Prostate gland (tissue), 2 donors: ENCODE measurements around the gene KCNJ6. TPM values are rescaled to one million over a fixed set of nuclear protein-coding genes. Genes with fewer than 3 reads are reported as not detected.

Experiments used
- DNase-seq: peaks from one replicate; pipeline ENCODE4 v3.0.0-alpha.2; 2019; ENCODE audit warnings: low spot score
- H3K27ac ChIP-seq, 2 donors: fragments of 200-600 bp; sonication (generic); 2 replicates each; pipeline ENCODE4 v1.5.1; 2017 to 2019
- H3K27me3 ChIP-seq: fragments of 200-600 bp; sonication (generic); replicated peaks from 2 replicates; pipeline ENCODE4 v1.5.1; 2019; ENCODE audit not compliant: insufficient read depth
- H3K36me3 ChIP-seq, 2 donors: fragments of 200-600 bp; sonication (generic); 1 replicate in 1 of 2; 2 replicates in 1 of 2; pipeline versions ENCODE4 v1.5.1 to v1.8.1; 2017 to 2019
- H3K4me1 ChIP-seq: fragments of 200-600 bp; sonication (generic); replicated peaks from 2 replicates; pipeline ENCODE4 v1.5.1; 2019
- H3K4me3 ChIP-seq, 2 donors: fragments of 200-600 bp; sonication (generic); 2 replicates each; pipeline ENCODE4 v1.5.1; 2017 to 2019
- H3K9me3 ChIP-seq: fragments of 200-600 bp; sonication (generic); 2 replicates; pipeline ENCODE4 v1.5.1; 2017
- POLR2A ChIP-seq: fragments of 450-650 bp; IDR thresholded peaks from one replicate; pipeline ENCODE4 v1.6.1; 2016; ENCODE audit warnings: antibody characterized with exemption, mild to moderate bottlenecking
- POLR2AphosphoS5 ChIP-seq: sonication (generic); formaldehyde crosslinking; IDR thresholded peaks from one replicate; pipeline ENCODE4 v1.6.1; 2017; ENCODE audit warnings: antibody characterized with exemption
- WGBS: methylation state at CpG from one replicate; pipeline ENCODE4 v1.1.5; 2018; 5-methylcytosine and 5-hydroxymethylcytosine counted together
- intact Hi-C: fragments of 100-400 bp; cut with DNase I; formaldehyde crosslinking; loops from one replicate; pipeline ENCODE4 v1.14.2; 2022
- total RNA-seq, 2 donors: library from RNA; depleted of rRNA; stranded (reverse); fragments of >200 nt; gene quantifications; one replicate each; pipeline ENCODE4 v1.1.0, GENCODE V29; 2016
- TF ChIP-seq, protein P1 (sequence below), 4 experiments: fragments of 200-600 bp in 2 of 4; fragments of 450-650 bp in 2 of 4; sonication (generic) in 2 of 4; IDR thresholded peaks; 1 replicate in 3 of 4; 2 replicates in 1 of 4; pipeline ENCODE4 v1.5.1; 2016 to 2019; ENCODE audit warnings: antibody characterized with exemption in 4 of 4, mild to moderate bottlenecking in 2 of 4, moderate library complexity in 2 of 4

The KCNJ6 gene
- total RNA-seq, 2 donors from 2014 or later: 0.23 to 0.36 TPM

DNA sequence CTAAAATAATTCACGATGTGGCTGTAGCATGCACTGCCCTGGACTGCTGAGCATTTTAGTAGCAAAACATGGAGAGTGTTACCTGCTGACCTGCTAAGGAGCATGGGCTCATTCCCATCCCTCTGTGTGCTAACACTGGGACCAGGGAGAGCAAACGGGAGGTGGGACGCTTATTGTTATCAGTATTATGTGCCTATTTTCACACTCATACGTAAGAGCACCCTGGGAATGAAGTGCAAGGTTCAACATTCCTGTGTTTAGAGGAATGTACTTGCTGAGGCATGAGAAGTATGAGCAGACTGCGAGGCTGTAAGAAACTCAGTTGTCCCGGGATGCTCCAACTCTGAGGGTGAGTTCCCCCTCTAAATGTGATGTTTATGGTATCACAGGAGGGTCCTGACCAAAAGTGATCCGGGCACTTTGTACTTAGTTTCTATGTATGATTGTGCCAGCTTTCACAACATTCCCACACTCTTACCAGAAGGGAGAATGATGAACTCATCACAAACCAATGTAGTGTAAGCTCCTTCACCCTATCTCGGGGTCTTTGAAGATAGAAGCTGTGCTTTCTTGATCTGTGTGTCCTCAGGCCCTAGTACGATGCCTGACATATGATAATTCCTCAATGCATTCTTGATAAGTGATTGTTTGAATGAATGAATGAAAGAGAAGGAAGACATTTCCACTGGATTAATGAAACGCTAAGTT is 164.8 kb downstream of the KCNJ6 start:
- H3K36me3 ChIP-seq: no peaks in the 10 kb centered on the region
- 82% methylated on average over 10 of the region's 10 CpGs for WGBS
- no peaks in the 10 kb centered on the region for H3K4me1 ChIP-seq
- H3K27ac ChIP-seq: no peak overlapping the region
- H3K9me3 ChIP-seq: no peaks in the 10 kb centered on the region
- no peaks in the 10 kb centered on the region for H3K27me3 ChIP-seq
- TF ChIP-seq, protein P1, sequence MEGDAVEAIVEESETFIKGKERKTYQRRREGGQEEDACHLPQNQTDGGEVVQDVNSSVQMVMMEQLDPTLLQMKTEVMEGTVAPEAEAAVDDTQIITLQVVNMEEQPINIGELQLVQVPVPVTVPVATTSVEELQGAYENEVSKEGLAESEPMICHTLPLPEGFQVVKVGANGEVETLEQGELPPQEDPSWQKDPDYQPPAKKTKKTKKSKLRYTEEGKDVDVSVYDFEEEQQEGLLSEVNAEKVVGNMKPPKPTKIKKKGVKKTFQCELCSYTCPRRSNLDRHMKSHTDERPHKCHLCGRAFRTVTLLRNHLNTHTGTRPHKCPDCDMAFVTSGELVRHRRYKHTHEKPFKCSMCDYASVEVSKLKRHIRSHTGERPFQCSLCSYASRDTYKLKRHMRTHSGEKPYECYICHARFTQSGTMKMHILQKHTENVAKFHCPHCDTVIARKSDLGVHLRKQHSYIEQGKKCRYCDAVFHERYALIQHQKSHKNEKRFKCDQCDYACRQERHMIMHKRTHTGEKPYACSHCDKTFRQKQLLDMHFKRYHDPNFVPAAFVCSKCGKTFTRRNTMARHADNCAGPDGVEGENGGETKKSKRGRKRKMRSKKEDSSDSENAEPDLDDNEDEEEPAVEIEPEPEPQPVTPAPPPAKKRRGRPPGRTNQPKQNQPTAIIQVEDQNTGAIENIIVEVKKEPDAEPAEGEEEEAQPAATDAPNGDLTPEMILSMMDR (IDR thresholded peaks at IDR 0.05): no peak
- TF ChIP-seq POLR2AphosphoS5: no peak
- no peak for TF ChIP-seq POLR2A
- intact Hi-C loops: no loop called here
- no peak for DNase-seq
- H3K4me3 ChIP-seq: no peak overlapping the region

DNA sequence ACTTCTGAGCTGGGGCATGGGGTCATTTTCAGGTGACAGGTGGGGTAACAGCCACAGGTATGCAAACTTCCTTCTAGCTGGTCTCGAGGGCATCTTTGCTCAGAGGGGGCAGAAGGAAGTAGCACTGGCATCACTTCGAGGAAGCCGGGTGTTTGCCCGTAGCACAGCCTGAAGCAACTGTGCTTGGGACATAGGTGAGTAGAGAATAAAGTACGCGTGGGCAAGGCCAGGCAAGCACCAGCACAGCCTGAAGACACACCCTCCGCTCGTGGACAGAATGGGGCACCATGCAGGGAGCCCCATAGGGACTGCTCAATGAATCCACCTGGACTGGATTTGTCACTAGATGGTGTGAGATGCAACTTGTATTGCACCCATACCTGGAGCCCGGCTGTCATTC is 167.1 kb downstream of the KCNJ6 start:
- H3K9me3 ChIP-seq: no peaks in the 10 kb centered on the region
- H3K4me1 ChIP-seq: no peaks in the 10 kb centered on the region
- TF ChIP-seq, protein P1 (IDR thresholded peaks at IDR 0.05): no peak
- TF ChIP-seq POLR2AphosphoS5 (no peak), POLR2A (no peak)
- WGBS: 64% methylated on average over 9 of the region's 9 CpGs
- no peak overlapping the region for H3K27ac ChIP-seq
- H3K27me3 ChIP-seq: no peaks in the 10 kb centered on the region
- H3K36me3 ChIP-seq: no peaks in the 10 kb centered on the region
- no peak for DNase-seq
- no peak overlapping the region for H3K4me3 ChIP-seq
- intact Hi-C loops: no loop called here

DNA sequence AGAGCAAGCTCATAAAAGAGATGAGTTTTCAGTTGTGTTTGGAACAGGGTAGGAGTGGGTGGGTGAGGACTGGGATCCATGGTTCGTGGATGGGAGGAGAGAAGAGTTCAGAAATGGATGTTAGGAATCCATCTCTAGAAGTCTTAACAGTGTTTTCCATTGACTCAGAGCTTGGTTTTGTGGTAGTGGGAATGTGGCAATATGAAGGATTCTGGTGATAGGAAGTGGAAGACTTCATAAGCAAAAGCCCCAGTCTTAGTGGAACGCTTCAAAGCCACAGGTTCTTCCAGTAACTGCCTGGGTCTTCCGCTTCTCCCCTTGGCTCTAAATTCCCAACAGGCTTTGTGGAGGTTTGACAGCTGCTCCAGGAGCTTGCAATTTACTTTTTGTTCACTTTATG is 167.9 kb downstream of the KCNJ6 start:
- WGBS: 91% methylated on average over 3 of the region's 3 CpGs
- DNase-seq: no peak
- intact Hi-C loops: no loop called here
- Histone ChIP-seq H3K27me3 (no peaks in the 10 kb centered on the region), H3K36me3 (no peaks in the 10 kb centered on the region), H3K4me3 (no peak overlapping the region), H3K27ac (no peak overlapping the region), H3K4me1 (no peaks in the 10 kb centered on the region), H3K9me3 (no peaks in the 10 kb centered on the region)
- TF ChIP-seq POLR2AphosphoS5 (no peak), POLR2A (no peak)
- TF ChIP-seq, protein P1 (IDR thresholded peaks at IDR 0.05): no peak

DNA sequence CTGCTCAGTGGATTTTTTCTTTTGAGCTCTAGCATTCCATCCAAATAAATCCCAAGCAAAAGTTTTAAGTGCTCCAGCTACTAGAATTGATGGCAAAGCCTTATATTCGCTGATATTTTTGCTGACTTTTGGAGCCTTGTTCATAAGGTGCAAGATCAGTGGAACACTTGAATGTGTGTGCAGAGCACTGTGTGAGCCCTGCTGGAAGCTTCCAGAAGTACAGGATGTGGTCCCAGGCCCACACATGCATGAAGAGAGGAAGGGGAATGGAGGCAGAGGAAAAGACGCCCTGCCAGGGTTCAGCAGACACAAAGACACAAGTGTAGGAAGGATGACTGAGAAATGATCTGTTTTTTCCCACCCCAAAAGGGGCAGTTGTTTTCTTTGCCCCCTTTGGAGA is 169.4 kb downstream of the KCNJ6 start:
- DNase-seq: no peak
- TF ChIP-seq POLR2A: no peak
- Histone ChIP-seq H3K36me3 (no peaks in the 10 kb centered on the region), H3K4me1 (no peaks in the 10 kb centered on the region), H3K4me3 (no peak overlapping the region), H3K27me3 (no peaks in the 10 kb centered on the region), H3K27ac (no peak overlapping the region), H3K9me3 (no peaks in the 10 kb centered on the region)
- WGBS: 84% methylated on average over 2 of the region's 2 CpGs
- intact Hi-C loops: no loop called here

DNA sequence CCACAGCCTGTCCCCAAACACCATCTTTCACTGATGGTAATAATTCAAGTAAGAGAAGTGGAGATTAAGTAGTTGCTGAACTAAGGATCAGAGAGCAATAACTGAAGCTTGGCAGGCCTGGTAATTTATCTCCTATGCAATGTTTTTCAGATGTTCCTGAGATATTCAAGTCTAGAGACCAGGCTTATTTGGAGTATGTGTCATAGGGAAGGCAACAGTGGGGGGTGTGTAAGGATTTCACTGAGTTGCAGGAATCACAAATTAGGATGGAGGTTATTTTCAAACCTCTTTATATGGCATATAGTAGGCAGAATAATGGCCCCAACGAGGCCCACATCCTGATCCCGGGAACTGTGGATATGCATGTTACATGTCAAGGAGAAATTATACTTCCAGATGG is 171.7 kb downstream of the KCNJ6 start:
- WGBS: 88% methylated on average over 2 of the region's 2 CpGs
- Histone ChIP-seq H3K36me3 (no peaks in the 10 kb centered on the region), H3K9me3 (no peaks in the 10 kb centered on the region), H3K4me1 (no peaks in the 10 kb centered on the region), H3K4me3 (no peak overlapping the region), H3K27ac (no peak overlapping the region), H3K27me3 (no peaks in the 10 kb centered on the region)
- TF ChIP-seq, protein P1 (IDR thresholded peaks at IDR 0.05): no peak
- TF ChIP-seq POLR2AphosphoS5 (no peak), POLR2A (no peak)
- intact Hi-C loops: no loop called here
- DNase-seq: no peak
